GF-D8 (cell line): ENCODE results near the gene ZNF609.
"Not testable (repeated sequence)": the region's sequence is repeated elsewhere in the genome, so short reads cannot be mapped to it uniquely, and the experiment has no call there.

Source experiments
- DNase-seq: peaks from one replicate; lab custom pipeline; 2025; lab: John Stamatoyannopoulos, UW

ZNF609 gene

DNA sequence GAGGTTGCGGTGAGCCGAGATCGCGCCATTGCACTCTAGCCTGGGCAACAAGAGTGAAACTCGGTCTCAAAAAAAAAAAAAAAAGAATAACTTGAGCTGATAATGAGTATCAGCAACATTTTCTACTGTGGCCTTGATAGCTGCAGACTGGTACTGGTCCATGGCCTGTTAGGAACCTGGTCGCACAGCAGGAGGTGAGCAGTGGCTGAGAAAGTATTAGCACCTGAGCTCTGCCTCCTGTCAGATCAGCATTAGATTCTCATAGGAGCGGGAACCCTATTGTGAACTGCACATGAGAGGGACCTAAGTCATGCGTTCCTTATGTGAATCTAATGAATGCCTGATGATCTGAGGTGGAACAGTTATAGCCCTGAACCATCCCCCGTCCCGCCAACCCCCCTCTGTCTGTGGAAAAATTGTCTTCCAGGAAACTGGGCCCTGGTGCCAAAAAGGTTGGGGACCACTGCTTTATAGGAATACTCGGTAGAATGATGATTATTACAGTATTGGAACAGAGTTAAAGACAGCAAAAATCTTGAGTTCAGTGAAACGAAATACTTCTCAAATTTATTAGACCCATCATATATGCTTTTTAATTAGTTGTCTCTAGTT is 126.0 kb downstream of the ZNF609 start:
- no peak for DNase-seq

DNA sequence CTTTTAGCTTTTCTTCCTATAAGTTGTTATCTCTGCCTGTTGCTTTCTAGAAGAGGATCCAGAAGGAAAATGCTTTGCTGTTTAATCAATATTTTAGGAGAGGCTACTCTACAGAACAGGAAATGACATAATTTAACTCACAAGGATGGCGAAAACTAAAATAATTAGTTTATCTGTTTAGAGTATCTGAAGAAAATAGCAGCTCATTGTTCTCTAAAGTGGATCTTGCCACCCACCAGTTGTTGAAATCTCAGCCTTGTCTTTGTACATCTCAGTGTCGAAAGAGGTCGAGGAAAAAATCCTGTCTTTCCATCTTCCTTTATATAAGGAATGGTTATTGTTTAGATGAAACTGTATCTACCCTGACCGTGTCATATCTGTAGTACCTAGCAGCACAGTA is 126.6 kb downstream of the ZNF609 start:
- no peak for DNase-seq

DNA sequence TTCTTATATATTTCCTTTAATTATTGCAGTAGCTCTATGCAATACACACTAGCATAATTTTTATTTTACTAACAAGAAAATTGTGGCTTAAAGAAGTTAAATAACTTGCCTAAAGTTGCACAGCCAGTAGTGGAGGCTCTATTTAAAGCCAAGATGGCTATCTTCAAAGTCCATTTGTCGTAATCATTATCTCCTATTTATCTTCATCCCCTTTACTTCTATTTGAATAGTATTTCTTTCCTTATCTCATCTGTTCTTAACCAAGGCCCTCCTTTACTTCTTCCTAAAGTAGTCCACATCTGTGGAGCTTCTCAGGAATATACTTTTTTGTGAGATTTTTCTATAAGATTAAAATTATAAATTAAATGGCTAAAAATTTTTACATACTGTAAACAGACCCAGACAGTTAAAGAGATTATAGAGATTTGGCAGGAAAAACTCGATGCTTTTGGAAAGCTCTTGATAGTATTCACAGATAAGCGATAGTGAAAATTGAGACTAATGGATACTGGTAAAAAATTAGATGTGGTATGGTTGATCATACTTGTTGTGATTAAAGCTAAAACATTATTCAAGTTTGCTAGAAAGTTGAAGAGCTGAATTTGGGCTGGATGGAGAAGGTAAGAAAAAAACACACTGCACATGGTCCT is 129.2 kb downstream of the ZNF609 start:
- DNase-seq, result no peak

DNA sequence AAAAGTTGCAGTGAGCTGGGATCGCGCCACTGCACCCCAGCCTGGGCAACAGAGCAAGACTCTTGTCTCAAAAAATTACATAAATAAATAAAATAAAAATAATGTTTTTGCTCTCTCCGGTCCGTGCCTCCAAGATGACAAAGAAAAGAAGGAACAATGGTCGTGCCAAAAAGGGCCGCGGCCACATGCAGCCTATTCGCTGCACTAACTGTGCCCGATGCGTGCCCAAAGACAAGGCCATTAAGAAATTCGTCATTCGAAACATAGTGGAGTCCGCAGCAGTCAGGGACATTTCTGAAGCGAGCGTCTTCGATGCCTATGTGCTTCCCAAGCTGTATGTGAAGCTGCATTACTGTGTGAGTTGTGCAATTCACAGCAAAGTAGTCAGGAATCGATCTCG is 132.5 kb downstream of the ZNF609 start:
- not testable (repeated sequence) for DNase-seq

DNA sequence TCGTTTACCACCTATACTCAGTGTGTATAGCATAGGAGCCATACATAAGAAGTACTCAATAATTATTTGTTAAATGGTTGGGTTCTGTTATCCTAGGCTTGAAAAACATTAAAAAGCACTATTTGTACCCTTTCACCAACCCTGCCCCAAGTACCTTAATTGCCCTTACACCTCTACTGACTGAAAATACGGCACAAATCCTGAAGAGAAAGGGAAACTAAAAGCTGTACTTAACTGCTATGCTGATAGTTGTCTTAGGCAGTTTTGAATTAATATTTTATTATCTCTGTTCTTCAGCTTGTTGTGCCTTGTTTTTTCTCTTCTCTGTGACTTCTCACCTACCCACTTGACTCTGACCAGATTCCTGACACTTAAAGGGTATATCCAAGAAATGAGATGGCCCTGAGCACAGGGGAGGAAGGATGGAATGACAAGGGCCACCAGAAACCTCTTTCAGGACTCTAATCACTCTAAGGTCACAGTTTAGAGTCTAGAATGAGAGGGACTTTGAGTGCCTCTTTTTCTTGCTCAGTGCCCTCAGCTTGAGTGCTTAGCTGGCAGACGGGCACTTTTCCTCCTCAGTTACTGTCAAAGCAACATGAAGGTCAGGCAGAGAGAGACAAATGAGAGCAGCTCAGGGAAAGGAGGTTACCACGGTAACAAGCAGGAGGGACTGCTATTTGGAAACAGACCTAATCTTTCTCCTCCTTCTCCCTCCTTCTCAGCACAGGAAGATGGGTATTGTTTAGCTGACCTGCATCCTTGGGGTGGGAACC is 136.5 kb downstream of the ZNF609 start:
- DNase-seq, result no peak

DNA sequence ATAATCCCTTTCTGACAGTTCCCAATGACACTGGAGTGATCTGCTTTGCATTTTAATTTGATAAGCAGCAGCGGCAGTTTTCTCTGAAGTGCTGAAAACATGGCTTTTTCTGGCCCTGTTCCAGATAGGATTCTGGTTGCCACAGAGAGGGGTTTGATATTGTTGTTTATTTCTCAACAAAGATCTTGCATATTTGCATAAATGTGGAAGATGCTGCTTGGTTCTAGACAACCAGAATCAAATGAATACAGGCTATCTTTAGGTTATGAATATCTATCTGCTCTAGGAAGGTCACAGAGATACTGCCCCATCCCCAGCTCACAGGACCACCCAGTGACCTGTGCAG is 137.1 kb downstream of the ZNF609 start:
- no peak for DNase-seq

DNA sequence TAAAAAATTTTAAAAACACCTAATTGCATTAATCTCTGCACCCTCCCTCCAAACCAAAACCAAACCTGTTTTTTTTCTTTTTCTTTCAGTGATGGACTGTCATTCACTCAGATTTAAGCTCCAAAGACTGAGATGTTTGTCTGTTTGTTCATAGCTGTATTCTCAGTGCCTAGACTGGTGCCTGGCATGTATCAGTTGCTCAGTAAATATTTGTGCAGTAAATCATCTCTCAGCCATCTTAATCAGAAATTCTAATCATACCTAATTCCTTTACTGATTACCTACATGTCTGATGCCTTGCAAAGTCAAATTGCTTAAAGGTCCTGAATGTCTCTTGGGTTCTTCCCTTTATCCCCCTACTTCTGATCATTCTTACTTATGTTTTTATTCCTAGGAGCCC is 138.8 kb downstream of the ZNF609 start:
- DNase-seq, result no peak

DNA sequence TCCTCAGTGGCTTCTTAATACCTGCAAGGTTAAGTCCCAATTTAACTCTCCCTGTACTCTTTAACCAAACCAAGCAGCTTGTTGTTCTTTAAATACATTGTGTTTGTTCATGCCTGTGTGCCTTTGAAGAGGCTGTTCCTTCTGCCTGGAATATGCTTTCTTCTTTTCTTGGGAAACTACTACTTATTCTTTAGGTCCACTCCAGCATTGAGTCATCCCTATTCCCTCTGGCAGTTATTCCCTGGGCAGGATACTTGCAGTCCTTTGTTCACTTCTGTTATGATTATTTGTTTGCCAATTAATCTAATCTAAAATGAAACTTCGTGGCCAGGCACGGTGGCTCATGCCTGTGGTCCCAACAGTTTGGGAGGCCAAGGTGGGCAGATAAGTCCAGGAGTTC is 139.3 kb downstream of the ZNF609 start:
- DNase-seq, result no peak

DNA sequence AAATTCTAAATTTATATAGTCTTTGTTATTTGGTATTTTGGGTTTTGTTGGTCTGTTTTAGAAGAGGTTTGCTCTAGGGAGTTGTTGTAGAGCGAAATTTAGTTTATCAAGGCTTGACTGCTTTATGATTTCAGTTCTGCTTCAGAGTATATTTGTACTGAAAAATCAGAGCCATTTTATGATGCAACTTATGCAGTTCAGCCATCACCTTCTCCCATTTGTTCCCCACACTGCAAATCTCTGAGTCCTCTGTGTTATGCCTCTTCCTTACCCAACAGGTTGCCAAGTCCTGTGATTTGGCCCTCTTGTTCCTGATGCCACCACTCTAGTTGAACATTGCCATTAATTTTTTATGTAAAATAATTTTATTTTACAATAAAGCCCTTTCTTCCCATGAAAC is 140.4 kb downstream of the ZNF609 start:
- no peak for DNase-seq

DNA sequence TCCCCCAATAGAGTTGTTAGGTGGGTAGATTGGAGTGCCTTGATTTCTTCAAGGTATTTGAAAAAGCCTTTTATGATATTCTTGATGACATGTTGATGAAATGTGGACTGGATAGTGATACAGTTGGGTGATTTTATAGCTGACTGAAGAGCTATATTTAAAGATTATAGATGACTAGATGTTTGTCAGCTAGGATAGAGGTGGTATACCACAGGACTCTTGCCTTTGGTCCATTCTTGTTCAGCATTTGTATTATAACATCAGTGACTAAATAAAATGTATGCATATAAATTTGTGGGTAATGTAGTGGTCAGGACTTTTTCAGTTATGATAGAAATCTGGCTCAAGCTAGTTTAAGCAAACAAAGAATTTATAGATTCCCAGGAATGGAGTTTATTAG is 143.9 kb downstream of the ZNF609 start:
- DNase-seq, result no peak

DNA sequence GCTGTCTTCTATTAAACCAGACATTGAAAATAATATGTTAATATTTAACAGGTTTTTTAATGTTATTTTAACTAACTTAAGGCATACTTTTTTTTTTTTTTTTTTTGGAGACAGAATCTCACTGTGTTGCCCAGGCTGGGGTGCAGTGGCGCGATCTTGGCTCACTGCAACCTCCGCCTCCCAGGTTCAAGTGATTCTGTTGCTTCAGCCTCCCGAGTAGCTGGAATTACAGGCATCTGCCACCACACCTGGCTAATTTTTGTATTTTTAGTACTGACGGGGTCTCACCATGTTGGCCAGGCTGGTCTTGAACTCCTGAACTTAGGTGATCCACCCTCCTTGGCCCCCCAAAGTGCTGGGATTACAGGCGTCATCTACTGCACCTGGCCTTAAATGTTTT is 147.0 kb downstream of the ZNF609 start:
- DNase-seq, result not testable (repeated sequence)

DNA sequence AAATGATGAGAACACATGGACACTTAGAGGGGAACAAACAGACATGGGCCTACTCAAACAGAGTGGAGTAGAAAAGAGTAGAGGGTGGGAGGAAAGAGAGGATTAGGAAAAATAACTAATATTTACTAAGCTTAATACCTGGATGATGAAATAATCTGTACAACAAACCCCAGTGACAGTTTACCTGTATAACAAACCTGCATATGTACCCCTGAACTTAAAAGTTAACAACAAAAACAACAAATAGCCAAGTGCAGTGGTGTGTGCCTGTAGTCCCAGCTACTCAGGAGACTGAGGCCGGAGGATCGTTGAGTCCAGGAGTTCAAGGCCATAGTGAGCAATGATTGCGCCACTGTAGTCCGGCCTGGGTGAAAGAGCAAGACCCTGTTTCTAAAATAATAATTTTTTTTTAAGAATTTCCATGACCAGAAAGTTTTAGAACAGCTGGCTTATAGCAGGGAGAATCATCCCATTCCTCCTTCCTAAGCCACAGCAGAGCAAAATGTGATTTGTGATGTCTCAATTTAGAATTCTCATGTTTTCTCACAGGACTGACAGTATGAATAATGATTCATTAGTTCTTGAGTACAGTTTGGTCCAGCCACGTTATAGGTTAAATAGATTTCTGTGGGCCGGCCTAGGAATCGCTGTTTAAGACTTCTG is 150.0 kb downstream of the ZNF609 start:
- no peak for DNase-seq

DNA sequence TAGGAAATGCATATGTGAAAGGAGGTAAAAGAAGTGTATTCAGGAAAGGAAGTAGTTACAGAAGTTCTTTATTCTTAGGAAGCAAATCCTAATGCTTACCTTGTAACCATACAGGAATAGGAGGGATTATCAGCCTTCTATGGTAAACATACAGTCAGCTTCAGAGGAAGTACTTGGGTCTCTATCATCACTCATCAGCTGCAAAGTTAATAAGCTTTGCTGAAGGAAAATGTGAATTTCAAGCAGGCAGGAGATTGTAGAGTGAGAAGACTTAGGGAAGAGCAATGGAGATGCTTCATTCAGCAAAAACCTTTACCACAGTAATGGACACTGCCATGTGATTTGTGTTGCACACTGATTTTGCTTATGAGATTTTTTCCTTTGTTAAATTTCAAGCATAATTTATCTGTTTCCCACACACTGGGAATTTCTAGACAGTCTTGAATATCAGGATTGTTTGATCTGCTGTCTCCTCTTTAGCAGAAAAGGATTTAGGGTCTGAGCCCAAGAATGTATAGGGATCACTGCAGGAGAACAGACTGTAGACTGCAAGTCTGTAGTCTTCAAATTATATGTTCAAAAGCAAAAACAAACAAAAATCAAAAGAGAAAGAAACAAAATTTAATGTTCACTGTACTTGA is 150.8 kb downstream of the ZNF609 start:
- no peak for DNase-seq

DNA sequence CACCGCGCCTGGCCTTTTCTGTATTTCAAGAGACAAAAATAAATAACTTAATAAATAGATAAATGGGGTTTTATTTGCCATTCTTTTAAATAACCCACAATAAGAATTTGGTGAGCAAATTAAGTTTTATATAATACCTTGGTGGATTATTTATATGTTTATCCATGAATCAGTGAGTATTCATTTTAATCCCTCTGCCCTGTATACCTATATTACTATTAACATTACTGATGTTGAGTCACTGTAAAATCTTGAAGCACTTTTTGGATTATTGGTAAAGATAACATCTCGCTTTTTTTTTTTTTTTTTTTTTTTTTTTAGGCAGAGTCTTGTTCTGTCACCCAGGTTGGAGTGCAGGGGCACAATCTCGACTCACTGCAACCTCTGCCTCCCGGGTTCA is 154.1 kb downstream of the ZNF609 start:
- DNase-seq, result no peak

DNA sequence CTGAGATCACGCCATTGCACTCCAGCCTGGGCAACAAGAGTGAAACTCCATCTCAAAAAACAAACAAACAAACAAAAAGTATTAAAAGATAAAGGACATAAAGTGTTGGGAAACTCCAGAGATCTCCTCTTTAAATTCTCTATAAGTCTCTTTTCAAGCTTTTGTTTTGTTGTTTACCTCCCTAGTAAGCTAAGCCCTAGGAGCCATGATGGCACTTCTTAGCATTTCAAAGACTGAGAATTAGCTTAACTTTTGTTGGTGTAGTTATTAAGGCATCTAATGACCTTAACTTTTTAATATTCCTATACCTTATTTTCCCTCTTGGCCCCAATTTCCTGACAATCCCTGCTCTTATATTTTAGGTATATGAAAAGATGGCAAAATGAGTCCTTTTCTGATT is 157.3 kb downstream of the ZNF609 start:
- no peak for DNase-seq

DNA sequence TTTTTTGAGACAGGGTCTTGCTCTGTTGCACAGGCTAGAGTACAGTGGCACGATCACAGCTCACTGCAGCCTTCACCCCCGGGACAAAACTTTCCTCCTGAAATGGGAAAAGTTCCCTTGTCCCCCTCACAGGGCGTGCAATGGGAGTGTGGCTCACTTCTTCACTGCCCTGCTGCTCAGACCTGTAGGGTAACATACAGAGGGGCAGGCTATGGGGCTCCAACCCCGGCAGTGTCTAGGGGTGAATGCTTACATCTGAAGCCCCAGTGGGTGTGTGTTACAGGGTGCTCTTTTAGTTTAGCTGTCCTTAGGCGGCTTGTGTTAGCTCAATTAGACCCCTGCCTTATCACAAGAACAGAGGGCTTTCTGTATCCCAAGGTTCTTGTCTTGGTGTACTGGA is 157.8 kb downstream of the ZNF609 start:
- no peak for DNase-seq

DNA sequence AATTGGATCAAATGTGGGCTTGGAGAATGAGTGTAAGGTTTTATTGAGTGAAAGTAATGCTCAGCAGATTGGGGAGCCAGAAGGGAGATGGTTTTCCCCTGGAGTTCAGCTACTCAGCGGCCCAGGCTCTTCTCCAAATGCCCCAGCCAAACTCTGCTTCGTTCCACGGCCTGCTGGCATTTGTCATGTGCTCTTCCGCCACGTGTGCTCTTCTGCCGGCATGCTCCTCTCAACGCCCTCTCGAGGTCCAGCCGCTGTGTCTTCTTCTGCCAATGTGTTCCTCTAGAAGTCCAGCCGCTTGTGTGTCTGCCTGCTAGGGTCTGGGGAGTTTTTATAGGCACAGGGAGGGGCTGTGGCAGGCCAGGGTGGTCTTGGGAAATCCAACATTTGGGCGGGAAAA is 158.2 kb downstream of the ZNF609 start:
- DNase-seq, result no peak

DNA sequence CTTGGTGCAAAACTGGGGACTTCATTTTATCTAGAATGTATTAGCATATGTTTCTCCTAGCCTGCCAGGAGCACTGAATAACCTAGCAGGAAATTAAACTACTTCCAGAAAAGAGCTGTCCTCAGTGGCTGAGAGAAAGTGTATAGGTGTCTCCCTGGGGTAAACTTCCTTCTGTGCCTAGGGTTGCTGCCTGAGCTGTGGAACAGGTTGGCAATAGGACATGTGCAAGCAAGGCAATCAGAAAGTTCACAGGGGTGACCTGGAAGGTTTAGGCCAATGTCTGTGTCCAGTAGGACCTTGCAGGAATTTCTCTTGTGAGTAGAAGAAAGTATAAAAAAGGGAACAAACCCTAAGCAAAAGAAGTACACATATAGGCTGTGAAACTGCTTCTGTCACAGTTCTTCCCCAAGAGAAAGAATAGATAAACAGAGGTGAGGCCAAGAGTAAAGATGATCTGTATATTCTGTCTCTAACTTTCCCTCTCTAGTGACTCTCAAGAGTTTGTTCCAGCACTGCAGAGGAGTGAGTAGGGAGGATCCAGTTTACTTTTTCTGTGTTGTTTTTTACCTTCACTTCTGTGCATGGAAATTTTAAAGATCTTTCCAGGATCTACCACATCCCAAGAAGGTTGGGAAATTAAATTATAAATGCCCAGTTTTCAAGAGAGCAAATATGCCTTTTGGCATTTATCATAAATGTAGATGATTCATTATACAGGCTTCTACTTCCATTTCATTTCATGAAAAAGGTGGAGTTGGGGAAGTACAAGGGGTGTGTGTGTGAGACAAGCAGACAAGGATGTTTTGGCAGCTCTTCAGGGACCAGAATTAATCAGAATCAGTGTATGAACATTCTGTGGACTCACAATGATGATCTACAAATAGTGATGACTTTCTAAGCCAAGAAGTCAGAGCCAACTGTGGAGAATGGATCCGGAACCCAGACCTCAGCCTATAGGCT is 159.8 kb downstream of the ZNF609 start:
- no peak for DNase-seq

DNA sequence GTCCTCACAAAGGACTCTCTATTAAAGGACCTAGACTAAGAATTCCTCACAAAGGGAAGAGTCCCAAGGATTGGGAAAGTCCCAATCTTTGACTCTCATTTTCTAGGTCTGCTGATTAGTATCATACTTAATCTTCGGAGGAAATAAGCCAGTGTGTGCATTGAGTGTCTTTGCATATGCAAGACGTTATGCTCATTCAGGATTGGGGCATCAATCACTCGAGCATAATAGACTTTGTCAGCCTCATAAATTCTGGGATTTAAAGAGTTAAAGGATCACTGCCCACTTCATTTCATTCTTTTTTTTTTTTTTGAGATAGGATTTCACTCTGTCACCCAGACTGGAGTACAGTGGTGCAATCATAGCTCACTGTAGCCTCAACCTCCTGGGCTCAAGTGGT is 160.7 kb downstream of the ZNF609 start:
- DNase-seq, result no peak

DNA sequence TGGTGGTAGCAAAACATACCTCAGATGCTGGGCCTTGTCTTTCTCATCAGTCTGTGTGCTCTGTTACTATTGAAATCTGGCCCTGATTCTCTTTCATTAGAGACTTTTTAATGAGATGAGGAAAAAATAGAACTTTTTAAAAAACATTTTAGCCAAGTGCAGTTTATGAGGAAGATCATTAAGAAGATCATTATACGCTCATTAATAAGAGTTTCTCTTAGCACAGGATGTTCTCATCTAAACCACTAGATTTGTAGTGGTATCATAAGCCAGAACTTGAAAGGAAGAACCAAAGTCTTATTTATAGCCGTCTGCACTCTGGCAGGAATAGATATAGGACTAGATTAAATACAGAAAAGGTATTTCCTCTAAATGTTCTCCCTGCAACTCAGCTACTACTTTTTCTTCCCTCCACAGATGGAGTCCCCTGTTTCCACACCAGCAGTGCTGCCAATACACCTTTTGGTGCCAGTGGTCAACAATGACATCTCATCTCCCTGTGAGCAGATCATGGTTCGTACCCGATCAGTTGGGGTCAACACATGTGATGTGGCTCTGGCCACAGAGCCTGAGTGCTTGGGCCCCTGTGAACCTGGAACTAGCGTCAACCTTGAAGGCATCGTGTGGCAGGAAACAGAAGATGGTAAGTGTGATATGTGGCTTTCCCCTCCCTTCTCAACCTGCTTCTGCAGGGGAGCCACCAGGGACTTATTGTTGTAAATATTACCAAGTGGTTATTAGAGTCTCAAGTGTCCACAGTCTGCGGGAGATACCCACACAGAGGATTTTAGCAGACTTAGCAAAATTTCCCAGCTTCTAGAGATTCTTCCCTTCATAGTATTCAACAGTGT is 162.3 kb downstream of the ZNF609 start:
- peak; percentile 46 for DNase-seq
